Fibroblast of skin of abdomen (primary cell): Measurements from ENCODE around the gene DYRK1A.

Experiments used
- DNase-seq: peaks from one replicate; pipeline ENCODE4 v3.0.0-alpha.2; 2013

The DYRK1A gene

GRCh38 chr21:37365517-37366481 is 774 bp upstream of the DYRK1A start:
- DNase-seq = peak; percentile 68

GRCh38 chr21:37367336-37367702 is 746 bp downstream of the DYRK1A start:
- DNase-seq = no peak

DNA sequence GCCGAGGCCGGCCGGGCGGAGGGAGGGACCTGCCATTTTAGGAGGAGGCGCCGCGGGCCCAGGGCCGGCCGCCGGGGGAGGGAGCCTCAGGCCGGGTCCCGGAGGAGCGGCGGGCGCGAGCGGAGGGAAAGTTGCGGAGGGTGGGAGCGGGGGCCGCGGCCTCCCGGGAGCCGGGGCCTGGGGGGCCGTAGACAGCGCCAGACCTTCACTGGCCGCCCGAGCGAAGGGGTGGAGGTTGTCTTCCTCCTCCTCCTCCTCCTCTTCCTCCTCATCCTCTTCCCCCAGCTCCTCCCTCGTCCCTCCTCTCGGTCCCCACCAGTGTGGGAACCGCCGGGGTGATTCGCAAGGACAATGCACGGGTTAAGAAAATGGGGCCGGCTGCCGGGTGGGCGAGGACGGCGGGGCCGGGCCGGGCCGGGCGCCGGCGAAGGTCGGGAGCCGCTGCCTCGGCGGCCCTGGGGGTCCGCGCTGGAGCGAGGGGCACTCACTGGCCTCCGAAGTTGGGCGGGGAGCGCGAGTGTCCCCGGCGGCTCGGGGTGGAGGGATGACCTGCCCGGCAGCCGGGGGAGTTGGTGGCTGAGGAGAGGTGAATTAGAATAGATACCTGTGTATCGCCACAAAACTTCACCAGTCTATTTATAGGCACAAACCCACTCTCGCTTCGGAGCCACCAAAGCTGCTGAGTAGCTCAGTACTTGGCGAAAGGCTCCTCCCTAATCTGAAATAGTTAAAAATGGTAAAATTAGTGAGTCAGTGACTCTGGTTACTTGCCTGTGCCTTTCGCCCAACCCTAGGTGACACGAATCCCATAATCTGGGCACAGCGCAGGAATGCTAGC is 1.3 kb downstream of the DYRK1A start:
- peak; percentile 32 for DNase-seq

DNA sequence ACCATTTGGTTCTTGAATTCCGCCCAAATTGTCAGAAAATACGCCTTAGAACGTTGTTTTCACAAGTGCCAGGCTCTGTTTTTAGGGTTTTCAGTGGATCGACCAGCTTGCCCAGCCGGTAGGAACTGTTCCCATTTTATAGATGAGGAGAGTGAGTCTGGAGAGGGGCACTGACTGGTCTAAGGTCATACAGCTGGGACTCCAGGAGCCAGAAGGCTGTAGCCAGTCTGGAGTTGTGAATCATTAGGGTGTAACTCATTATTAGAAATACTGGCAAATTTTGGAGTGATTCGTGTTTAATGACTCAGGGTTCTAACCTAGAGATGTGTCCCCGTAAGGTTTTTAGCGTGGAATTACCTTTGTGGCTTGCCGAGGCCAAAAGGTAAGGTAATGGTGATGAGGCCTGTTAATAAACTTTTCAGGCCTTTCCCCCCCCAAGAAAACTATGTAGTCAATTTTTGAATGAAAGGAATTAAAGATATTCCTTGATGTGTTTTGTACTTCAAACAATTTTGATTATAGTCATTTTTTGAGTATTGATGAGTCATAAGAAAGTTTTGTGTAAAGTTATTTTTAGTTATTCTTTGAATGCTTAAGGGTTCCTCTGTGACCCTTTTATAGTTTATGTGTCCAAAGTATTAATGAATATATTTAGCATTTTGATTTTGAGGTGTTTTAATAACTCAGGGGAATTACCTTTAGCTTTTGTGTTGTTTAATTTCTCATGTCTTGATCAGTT is 2.1 kb downstream of the DYRK1A start:
- DNase-seq = peak; percentile 34

DNA sequence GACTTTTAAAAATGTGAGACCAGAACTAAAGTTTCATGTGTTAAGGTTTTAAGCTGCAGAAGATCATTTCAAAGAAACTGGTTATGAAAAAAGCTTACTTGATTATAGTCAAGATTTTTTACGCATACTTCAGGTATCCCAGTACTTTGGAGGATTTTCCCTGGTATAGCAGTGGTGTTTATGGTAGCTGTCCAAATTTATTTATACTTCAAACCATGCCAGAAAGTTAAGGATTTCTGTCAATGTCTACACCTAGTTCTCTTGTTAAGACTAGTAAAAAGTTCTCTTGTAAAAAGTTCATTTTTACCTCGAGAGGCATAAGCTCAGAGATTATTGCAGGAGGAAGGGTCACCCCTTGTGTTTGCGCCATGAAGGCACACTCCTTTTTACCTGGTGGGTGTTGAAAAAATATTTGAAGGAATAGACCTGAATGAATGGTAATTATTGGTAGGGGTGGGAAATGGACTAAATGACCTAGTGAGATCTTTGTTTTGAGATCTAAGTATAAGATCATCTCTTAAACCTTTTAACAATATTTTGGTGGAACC is 2.8 kb downstream of the DYRK1A start:
- no peak for DNase-seq

- peak; percentile 37 for DNase-seq
Observed at GRCh38 chr21:37370152-37371040, 3.8 kb downstream of the DYRK1A start.

DNA sequence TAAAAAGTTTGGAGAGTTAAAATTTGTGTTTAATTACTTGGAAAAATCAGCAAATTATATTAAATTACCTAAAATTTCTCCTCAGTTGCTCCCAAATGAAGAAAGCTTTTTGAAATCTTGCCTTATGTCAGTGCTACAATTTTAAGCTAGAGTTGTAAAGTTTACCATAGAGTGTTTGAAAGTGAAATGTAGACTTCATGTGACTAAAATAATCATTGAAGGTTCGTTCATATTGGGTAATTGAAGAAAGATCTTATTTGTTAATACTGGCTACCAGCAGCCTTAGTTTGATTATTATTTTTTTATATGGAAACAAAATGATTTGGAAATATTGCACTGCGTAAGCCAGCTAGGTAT is 4.4 kb downstream of the DYRK1A start:
- DNase-seq = no peak

DNA sequence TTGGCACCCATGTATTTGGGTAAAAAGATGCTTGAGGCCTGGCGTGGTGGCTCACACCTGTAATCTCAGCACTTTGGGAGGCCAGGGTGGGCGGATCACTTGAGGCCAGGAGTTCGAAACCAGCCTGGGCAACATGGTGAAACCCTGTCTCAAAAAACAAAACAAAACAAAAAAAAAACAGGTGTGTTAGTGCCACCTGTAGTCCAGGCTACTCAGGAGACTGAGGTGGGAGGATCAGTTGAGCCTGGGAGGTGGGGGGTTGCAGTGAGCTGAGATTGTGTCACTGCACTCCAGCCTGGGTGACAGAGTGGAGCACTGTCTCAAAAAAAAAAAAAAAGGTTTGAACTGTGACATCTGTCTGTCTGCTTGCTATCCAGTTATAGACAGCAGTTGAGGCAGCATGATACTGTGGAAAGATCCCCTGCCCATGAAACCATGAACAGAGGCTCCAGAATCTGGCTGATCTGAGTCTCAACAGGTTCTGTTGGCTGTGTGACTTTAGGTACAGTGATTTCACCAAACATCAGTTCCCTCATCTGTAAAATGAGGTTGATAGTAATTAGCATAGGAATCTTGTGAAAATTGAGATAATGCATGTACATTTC is 5.7 kb downstream of the DYRK1A start:
- DNase-seq = no peak

GRCh38 chr21:37372951-37373350 is 6.4 kb downstream of the DYRK1A start:
- DNase-seq = no peak

DNA sequence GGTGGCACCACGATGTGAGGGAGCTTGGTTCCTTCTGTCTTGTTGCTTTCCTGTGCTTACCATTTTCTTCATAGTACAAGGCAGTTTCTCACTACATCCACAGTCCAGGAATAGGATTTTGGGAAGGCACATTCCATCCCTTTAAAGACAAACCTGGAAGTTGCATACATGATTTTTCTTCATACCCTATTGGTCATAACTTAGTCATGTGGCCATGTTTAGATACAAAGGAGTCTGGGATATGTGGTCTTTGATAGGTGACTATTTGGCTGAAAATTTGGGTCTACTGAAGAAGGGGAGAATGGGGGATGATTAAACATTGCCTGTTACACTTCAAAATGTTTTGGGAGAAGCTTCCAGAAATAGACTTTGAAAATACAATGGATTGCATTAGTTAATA is 7.0 kb downstream of the DYRK1A start:
- peak; percentile 25 for DNase-seq

DNA sequence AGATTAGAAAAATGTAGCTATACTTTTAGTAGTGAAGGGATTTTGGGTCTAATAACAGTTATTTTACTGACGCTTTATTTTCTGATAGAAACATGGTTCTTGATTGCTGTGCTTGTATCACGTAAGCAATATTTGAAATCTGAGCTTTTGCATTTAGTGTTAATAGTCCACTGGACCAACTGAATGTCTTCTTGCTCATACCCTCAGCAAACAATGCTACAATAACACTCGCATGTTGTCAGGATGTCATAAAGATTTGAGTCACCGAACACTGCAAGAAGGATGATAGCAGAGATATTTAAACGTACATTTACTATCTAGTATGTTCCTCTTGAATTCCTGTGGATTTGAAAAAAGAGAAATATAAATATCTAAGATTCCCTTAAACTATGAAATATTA is 7.5 kb downstream of the DYRK1A start:
- DNase-seq = peak; percentile 23

DNA sequence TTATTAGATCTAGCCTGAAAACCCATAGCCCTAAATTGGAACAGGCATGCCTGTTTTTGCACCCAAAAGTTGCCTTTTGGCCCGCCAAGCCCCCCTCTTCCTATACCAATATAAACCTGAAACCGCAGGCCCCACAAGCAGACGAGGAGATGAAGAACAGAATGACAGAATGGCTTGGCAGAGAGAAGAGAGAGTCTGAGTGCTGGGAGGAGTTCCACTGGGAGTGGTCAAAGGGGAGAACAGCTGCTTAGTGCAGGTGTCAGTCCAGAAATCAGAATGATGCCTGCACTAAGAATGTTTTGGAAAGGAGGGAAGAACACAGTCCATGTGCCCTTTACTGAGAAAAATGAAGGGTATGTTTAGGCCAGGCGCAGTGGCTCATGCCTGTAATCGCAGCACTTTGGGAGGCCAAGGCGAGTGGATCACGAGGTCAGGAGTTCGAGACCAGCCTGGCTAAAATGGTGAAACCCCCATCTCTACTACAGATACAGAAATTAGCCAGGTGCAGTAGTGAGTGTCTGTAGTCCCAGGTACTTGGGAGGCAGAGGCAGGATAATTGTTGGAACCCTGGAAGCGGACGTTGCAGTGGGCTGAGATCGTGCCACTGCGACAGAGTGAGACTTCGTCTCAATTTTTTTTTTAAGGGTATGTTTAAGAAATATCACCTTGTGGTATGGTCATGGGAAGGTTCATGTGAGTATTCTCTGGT is 9.4 kb downstream of the DYRK1A start:
- no peak for DNase-seq

DNA sequence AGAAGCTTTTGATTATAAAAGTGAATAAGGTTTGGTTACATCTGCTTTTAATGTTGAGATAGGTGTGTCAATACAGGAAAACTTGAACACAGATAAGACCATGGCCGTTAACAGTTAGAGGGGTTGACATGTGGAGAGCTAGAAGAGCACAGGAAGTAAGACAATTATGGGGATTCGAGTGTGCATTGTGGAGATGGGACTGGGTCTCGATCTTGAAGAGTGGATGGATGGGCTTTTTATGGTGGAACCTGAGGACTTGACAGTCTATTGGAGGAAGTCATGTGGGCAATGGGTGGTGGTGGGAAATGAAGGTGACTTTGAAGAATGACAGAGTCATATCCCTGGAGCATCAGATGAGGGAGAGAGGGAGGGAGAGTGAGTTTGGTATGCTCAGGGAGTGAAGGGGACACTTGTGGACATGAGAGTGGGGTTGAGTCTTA is 12.1 kb downstream of the DYRK1A start:
- no peak for DNase-seq

- DNase-seq = no peak
Observed at GRCh38 chr21:37380349-37381323, 14.1 kb downstream of the DYRK1A start.

DNA sequence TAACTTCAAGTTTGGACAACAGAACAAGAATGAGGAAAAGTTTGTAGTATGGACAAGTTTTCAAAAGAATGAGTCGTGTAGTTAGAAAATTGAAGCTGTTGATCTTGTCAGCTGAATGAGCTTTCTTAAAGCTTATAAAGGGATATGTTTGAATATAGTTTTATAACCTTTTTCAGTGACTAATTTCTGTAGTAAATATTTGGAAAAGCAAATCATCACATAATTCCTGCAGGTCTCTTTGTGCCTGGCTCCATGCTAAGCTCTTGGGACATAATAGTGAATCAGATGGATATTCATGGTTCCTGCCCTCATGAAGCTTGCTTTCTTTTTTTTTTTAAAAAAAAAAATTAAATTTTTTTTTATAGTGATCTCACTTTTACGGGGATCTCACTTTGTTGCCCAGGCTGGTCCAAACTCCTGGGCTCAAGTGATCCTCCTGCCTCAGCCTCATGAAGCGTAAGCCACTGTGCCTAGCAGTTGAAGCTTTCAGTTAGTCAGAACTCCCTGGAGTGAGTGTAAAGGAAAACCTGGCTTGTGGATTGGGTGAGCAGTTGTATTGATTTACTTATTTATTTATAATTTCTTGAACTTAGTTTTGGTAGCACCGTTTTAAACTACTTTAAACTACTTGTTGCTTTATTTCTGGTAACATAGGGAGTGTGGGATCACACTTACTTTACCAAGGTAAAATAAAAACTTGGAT is 15.5 kb downstream of the DYRK1A start:
- DNase-seq = no peak

- DNase-seq = no peak
Observed at GRCh38 chr21:37383086-37383485, 16.5 kb downstream of the DYRK1A start.

DNA sequence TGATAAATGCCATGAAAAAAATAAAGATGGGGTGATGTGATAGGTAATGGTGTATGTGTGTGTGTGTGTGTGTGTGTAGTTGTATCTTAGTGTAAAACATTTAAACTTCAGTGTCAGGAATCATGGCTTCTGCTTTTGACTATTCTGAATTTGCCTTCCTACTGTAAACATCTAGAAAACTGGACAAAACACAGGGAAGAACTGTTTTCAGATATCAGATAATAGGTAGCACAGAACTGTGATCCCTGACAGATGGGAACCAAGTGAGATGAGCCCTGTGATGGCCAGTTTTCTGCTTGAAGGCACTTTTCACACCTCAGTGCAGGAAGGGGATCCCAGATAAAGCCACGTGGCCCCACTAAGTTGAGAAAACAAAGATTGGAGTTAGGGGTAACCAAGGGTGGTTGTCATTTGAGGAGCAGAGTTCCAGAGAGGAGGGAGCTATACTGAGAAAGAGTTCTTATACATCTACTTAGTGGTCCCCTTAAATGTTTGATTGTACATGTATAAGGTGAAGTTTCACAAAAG is 17.3 kb downstream of the DYRK1A start:
- DNase-seq = no peak

DNA sequence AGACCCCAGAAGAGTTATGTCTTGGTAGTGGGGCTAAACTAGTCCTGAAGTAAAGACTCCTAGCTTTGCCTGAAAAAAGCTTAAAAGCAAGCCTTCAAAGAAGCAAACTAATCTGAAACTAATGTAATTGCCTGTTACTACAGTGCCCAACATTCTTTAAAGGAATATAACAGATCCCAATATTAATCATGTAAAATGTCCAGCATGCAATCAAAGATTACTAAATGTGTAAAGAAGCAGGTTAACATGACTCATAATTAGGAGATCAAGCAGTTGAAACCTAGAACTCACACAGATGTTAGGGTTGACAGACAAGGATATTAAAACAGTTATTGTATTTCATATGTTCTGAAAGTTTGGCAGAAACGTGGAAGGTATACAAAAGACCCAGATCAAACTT is 17.8 kb downstream of the DYRK1A start:
- no peak for DNase-seq
